HG03039 (cell line): ENCODE data around the gene CHIA.
A peak's percentile ranks its signal among the peaks of the same experiment; 100 is the strongest.
"Not testable (repeated sequence)": the region's sequence is repeated elsewhere in the genome, so short reads cannot be mapped to it uniquely, and the experiment has no call there.

Experiments used
- ATAC-seq: cut with Tn5 transposase; IDR thresholded peaks from one replicate; pipeline ENCODE4 v1.9.1; 2021; ENCODE audit warnings: mild to moderate bottlenecking, moderate library complexity; ENCODE audit not compliant: unreplicated experiment

CHIA gene

GRCh38 chr1:111283838-111284237 lies 6.8 kb upstream of the CHIA start:
- no peak for ATAC-seq

- ATAC-seq = no peak
Observed at GRCh38 chr1:111285879-111286278, 4.8 kb upstream of the CHIA start.

- ATAC-seq = no peak
Observed at GRCh38 chr1:111286912-111287311, 3.7 kb upstream of the CHIA start.

- ATAC-seq = no peak
Observed at GRCh38 chr1:111289371-111289770, 1.3 kb upstream of the CHIA start.

- ATAC-seq = no peak
Observed at GRCh38 chr1:111290104-111290503, 547 bp upstream of the CHIA start.

GRCh38 chr1:111294390-111294789 lies 3.7 kb downstream of the CHIA start:
- no peak for ATAC-seq

- ATAC-seq = no peak
Observed at GRCh38 chr1:111302374-111302773, 11.7 kb downstream of the CHIA start.

- ATAC-seq = no peak
Observed at GRCh38 chr1:111309690-111310089, 19.0 kb downstream of the CHIA start.

GRCh38 chr1:111318523-111318922 lies 27.9 kb downstream of the CHIA start:
- ATAC-seq = no peak

- no peak for ATAC-seq
Observed at GRCh38 chr1:111320066-111320879, 29.6 kb downstream of the CHIA start.

- no peak for ATAC-seq
Observed at GRCh38 chr1:111323231-111323630, 32.6 kb downstream of the CHIA start.

- ATAC-seq = peak; percentile 67
Observed at GRCh38 chr1:111332190-111332589, 41.5 kb downstream of the CHIA start.

GRCh38 chr1:111334169-111334568 lies 43.5 kb downstream of the CHIA start:
- no peak for ATAC-seq

GRCh38 chr1:111335214-111335877 lies 44.7 kb downstream of the CHIA start:
- not testable (repeated sequence) for ATAC-seq

GRCh38 chr1:111338849-111339248 lies 48.2 kb downstream of the CHIA start:
- ATAC-seq = not testable (repeated sequence)

GRCh38 chr1:111346089-111346885 lies 55.6 kb downstream of the CHIA start:
- peak; percentile 86 for ATAC-seq

- no peak for ATAC-seq
Observed at GRCh38 chr1:111347026-111347425, 56.4 kb downstream of the CHIA start.

- ATAC-seq = no peak
Observed at GRCh38 chr1:111351700-111352099, 61.0 kb downstream of the CHIA start.

GRCh38 chr1:111354584-111354983 lies 63.9 kb downstream of the CHIA start:
- ATAC-seq = no peak

GRCh38 chr1:111358964-111359363 lies 68.3 kb downstream of the CHIA start:
- ATAC-seq = no peak

GRCh38 chr1:111359376-111359775 lies 68.7 kb downstream of the CHIA start:
- ATAC-seq = no peak

- ATAC-seq = not testable (repeated sequence)
Observed at GRCh38 chr1:111360257-111360656, 69.6 kb downstream of the CHIA start.
